Activated naive CD4-positive, alpha-beta T cell treated with anti-CD3 and anti-CD28 coated beads, Interleukin-2, amount 50 U/mL, for 24 hours (primary cell): Measurements from ENCODE around the gene TNIP2.

ENCODE experiments used
- H3K27ac Mint-ChIP-seq: one replicate; pipeline ENCODE4 v1.8.0; 2021; ENCODE audit warnings: mild to moderate bottlenecking, mixed read lengths
- H3K27me3 Mint-ChIP-seq: one replicate; pipeline ENCODE4 v1.8.0; 2021; ENCODE audit warnings: mixed read lengths
- H3K36me3 Mint-ChIP-seq: one replicate; pipeline ENCODE4 v1.8.0; 2021; ENCODE audit warnings: mixed read lengths
- H3K4me1 Mint-ChIP-seq: one replicate; pipeline ENCODE4 v1.8.0; 2021; ENCODE audit warnings: mixed read lengths
- H3K4me3 Mint-ChIP-seq: one replicate; pipeline ENCODE4 v1.8.0; 2021; ENCODE audit warnings: mild to moderate bottlenecking, mixed read lengths
- H3K9me3 Mint-ChIP-seq: one replicate; pipeline ENCODE4 v1.8.0; 2021; ENCODE audit warnings: mixed read lengths

The TNIP2 gene

DNA sequence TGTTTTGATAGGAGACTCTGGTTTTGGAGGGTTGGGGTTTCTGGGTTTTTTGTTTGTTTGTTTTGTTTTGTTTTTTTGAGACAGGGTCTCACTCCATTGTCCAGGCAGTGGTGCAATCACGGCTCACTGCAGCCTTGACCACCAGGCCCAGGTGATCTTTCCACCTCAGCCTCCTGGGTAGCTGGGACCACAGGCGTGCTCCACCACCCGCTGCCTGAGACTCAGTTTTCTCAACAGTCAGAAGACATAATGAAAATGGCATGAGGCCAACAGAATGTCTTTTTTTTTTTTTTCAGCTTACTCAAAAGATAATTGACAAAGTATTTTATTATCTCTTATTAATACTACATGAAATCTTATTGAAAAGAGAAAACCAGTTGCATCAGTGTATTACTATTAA is 32.4 kb downstream of the TNIP2 start:
- no peaks in the 10 kb centered on the region for H3K27me3 Mint-ChIP-seq
- H3K36me3 Mint-ChIP-seq: peaks cover 3% of the 10 kb centered on the region
- H3K27ac Mint-ChIP-seq: peak overlapping the region; percentile 76
- peaks cover 19% of the 10 kb centered on the region for H3K4me1 Mint-ChIP-seq
- no peak overlapping the region for H3K4me3 Mint-ChIP-seq
- H3K9me3 Mint-ChIP-seq: no peaks in the 10 kb centered on the region

GRCh38 chr4:2722033-2722432 is 34.1 kb downstream of the TNIP2 start:
- no peaks in the 10 kb centered on the region for H3K27me3 Mint-ChIP-seq
- H3K4me3 Mint-ChIP-seq: no peak overlapping the region
- peaks cover 19% of the 10 kb centered on the region for H3K4me1 Mint-ChIP-seq
- no peaks in the 10 kb centered on the region for H3K9me3 Mint-ChIP-seq
- peaks cover 6% of the 10 kb centered on the region for H3K36me3 Mint-ChIP-seq
- H3K27ac Mint-ChIP-seq: peak overlapping the region; percentile 80

DNA sequence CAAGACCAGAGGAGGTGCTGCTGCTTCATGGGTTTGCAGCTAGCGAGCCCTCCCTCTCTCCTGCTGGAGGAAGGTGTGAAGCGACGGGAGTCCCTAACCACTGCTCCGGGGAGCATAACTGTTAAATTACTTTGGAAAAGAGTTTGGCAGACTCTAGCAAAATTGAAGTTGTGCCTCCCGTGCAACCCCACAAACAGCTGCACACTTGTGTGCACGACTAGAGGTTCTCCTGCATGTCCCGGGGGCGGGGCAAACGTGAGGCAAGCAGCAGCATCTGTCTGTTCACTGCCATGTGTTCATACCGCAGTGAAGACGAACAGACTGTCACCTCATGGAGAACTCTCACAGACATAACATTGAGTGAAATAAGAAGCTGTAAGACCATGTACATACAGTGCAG is 34.5 kb downstream of the TNIP2 start:
- H3K27ac Mint-ChIP-seq: no peak overlapping the region
- no peak overlapping the region for H3K4me3 Mint-ChIP-seq
- H3K27me3 Mint-ChIP-seq: no peaks in the 10 kb centered on the region

DNA sequence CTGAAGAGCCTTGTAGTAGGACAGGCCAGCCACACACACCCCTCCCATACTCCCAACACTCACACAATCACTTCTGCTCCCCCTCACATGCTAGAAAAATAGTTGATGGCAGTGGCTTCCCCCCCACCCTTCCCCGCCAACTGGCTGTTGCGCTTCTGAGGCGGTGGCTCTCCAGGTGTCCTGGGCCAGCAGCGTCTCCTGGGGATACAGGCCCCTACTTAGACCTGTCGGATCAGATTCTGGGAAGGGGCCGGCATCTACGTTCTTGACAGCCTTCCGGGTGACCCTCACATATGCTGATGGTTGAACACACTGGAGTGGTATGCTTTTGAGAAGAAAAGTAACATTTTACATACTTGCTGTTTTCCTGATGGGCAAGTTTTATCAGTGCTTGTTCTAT is 39.9 kb downstream of the TNIP2 start:
- H3K9me3 Mint-ChIP-seq: no peaks in the 10 kb centered on the region
- H3K27me3 Mint-ChIP-seq: no peaks in the 10 kb centered on the region
- peaks cover 8% of the 10 kb centered on the region for H3K36me3 Mint-ChIP-seq
- H3K27ac Mint-ChIP-seq: peak overlapping the region; percentile 62
- H3K4me1 Mint-ChIP-seq: peaks cover 18% of the 10 kb centered on the region
- no peak overlapping the region for H3K4me3 Mint-ChIP-seq

More for the DNA sequence above, 34.5 kb downstream of the TNIP2 start:
- peaks cover 6% of the 10 kb centered on the region for H3K36me3 Mint-ChIP-seq
- no peaks in the 10 kb centered on the region for H3K9me3 Mint-ChIP-seq
- peaks cover 19% of the 10 kb centered on the region for H3K4me1 Mint-ChIP-seq

DNA sequence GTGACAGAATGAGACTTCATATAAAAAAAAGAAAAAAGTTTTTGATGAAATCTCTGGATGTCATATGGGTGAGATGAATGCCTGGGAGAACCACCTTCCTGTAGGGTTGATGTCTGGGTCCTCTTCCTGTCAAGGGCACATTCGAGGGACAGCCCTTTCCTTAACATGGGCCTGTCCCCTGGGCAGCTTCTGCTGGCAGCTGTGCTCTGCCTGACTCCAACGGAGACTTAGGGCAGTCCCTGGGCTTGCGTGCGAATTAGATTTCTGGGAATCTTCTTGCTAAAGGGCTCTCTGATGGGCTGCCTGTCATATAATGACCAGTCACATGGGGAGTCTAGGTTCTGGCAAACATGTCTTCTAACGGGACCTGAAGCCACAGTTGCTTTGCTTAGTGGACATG is 40.7 kb downstream of the TNIP2 start:
- Mint-ChIP-seq H3K36me3 (peaks cover 5% of the 10 kb centered on the region), H3K27ac (peak overlapping the region; percentile 65), H3K27me3 (no peaks in the 10 kb centered on the region), H3K4me3 (no peak overlapping the region), H3K9me3 (no peaks in the 10 kb centered on the region), H3K4me1 (peaks cover 18% of the 10 kb centered on the region)

DNA sequence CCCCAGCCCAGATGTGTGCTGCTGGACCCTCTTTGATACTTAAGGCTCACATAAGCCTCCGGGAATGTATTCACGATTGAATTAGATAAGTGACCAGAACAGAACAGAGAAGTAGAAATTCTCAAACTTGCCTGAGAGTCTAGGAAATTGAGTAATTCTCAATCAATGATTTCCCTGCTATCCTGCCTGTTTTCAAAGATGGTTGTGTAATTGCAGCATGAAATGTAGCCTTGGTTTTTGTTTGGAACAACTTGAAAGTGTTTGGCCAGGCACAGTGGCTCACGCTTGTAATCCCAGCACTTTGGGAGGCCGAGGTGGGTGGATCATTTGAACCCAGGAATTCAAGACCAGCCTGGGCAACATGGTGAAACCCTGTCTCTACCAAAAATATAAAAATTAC is 41.2 kb downstream of the TNIP2 start:
- no peaks in the 10 kb centered on the region for H3K27me3 Mint-ChIP-seq
- peaks cover 5% of the 10 kb centered on the region for H3K36me3 Mint-ChIP-seq
- peak overlapping the region; percentile 94 for H3K27ac Mint-ChIP-seq

GRCh38 chr4:2714061-2714770 is 41.9 kb downstream of the TNIP2 start:
- no peaks in the 10 kb centered on the region for H3K9me3 Mint-ChIP-seq
- peaks cover 18% of the 10 kb centered on the region for H3K4me1 Mint-ChIP-seq
- peak overlapping the region; percentile 78 for H3K4me3 Mint-ChIP-seq
- H3K27me3 Mint-ChIP-seq: no peaks in the 10 kb centered on the region
- H3K27ac Mint-ChIP-seq: peak overlapping the region; percentile 94
- peaks cover 5% of the 10 kb centered on the region for H3K36me3 Mint-ChIP-seq

More for the DNA sequence above, 41.2 kb downstream of the TNIP2 start:
- H3K9me3 Mint-ChIP-seq: no peaks in the 10 kb centered on the region
- no peak overlapping the region for H3K4me3 Mint-ChIP-seq
- peaks cover 18% of the 10 kb centered on the region for H3K4me1 Mint-ChIP-seq

- Mint-ChIP-seq H3K4me1 (peaks cover 18% of the 10 kb centered on the region), H3K4me3 (peak overlapping the region; percentile 78), H3K36me3 (peaks cover 5% of the 10 kb centered on the region)
Measured at GRCh38 chr4:2713337-2713736, 42.8 kb downstream of the TNIP2 start.

DNA sequence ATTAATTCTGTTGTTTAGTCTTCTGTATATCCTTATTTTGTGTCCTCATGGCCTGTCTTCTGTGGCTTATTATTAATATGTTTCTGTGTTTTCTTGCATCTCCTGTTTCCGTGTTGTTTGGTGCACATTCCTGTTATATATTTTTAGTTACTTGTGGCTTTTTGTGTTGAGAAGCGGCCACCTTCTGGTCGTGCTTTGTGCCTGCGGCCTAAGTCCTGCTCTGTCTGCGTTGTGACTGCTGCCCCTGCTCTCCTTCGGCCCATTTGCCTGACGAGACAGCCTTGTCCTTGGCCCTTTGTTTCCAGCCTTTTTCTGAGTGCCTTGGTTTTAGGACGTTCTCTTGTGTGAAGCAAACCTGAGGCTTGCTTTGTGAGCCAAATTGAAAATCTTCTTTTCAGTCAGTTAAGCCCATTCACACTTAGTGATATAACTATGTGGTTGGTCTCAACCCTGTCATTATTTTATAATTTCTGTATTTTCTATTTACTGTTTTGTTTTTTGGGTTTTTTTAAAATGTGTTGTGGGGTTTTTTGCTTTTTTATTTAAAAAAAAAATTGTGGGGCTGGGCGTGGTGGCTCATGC is 43.8 kb downstream of the TNIP2 start:
- Mint-ChIP-seq H3K27ac (peak overlapping the region; percentile 70), H3K4me3 (no peak overlapping the region), H3K9me3 (no peaks in the 10 kb centered on the region), H3K27me3 (no peaks in the 10 kb centered on the region), H3K36me3 (peaks cover 2% of the 10 kb centered on the region), H3K4me1 (peaks cover 18% of the 10 kb centered on the region)

More at GRCh38 chr4:2713337-2713736, 42.8 kb downstream of the TNIP2 start:
- H3K27ac Mint-ChIP-seq: peak overlapping the region; percentile 94
- H3K9me3 Mint-ChIP-seq: no peaks in the 10 kb centered on the region
- H3K27me3 Mint-ChIP-seq: no peaks in the 10 kb centered on the region

DNA sequence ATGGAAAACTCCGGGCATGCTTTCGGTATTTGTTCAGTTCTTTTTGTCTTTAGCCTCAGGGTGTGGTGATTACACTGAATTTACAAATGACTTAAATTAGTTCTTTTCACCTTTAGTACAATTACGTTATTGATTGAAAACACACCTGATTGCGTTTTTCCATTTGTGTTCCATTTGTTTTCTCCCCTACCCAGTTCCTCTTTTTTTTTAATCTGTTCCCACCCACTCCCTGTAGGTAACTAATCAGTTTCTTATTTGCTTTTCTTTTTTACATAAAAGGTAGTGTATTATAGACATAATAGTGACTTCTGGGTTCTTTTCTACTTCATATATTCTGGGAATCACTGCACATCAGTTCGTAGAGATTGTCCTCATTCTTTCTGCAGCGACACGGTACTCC is 53.4 kb downstream of the TNIP2 start:
- H3K4me1 Mint-ChIP-seq: peaks cover 3% of the 10 kb centered on the region
- no peaks in the 10 kb centered on the region for H3K9me3 Mint-ChIP-seq
- no peak overlapping the region for H3K4me3 Mint-ChIP-seq
- peak overlapping the region; percentile 68 for H3K27ac Mint-ChIP-seq
- H3K36me3 Mint-ChIP-seq: peaks cover 17% of the 10 kb centered on the region
- no peaks in the 10 kb centered on the region for H3K27me3 Mint-ChIP-seq

GRCh38 chr4:2702361-2702760 is 53.8 kb downstream of the TNIP2 start:
- no peak overlapping the region for H3K4me3 Mint-ChIP-seq
- H3K36me3 Mint-ChIP-seq: peaks cover 17% of the 10 kb centered on the region
- H3K27me3 Mint-ChIP-seq: no peaks in the 10 kb centered on the region
- H3K4me1 Mint-ChIP-seq: peaks cover 3% of the 10 kb centered on the region
- H3K27ac Mint-ChIP-seq: peak overlapping the region; percentile 70
- H3K9me3 Mint-ChIP-seq: no peaks in the 10 kb centered on the region

- peaks cover 18% of the 10 kb centered on the region for H3K36me3 Mint-ChIP-seq
- H3K27ac Mint-ChIP-seq: peak overlapping the region; percentile 65
Measured at GRCh38 chr4:2700031-2700430, 56.1 kb downstream of the TNIP2 start.

GRCh38 chr4:2699534-2699933 is 56.6 kb downstream of the TNIP2 start:
- Mint-ChIP-seq H3K36me3 (peaks cover 22% of the 10 kb centered on the region), H3K9me3 (no peaks in the 10 kb centered on the region), H3K4me1 (peaks cover 3% of the 10 kb centered on the region), H3K4me3 (no peak overlapping the region), H3K27me3 (no peaks in the 10 kb centered on the region), H3K27ac (no peak overlapping the region)

More at GRCh38 chr4:2700031-2700430, 56.1 kb downstream of the TNIP2 start:
- no peak overlapping the region for H3K4me3 Mint-ChIP-seq
- no peaks in the 10 kb centered on the region for H3K9me3 Mint-ChIP-seq
- H3K4me1 Mint-ChIP-seq: peaks cover 3% of the 10 kb centered on the region
- H3K27me3 Mint-ChIP-seq: no peaks in the 10 kb centered on the region

DNA sequence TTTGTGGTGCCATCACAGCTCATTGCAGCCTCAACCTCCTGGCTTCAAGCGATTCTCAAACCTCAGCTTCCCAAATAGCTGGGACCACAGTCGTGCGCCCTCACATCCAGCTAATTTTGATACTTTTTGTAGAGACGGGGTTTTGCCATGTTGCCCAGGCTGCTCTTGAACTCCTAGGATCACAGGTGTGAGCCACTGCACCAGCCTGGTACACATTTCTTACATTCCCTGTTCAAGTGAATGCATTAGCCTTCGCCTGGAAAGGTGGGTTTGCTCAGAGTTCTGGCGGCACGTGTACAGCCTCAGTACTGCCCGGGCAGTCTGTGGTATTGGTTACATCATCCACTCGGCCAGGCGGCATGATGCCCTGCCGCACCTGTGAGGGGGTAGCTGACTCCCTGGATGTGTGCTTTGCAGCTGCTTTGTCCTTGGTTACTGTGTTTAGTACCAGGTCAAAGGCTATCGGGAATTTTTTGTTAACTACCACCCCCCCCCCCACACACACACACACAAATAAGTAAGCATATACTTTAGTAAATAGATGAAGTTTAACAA is 57.1 kb downstream of the TNIP2 start:
- peaks cover 23% of the 10 kb centered on the region for H3K36me3 Mint-ChIP-seq
- no peak overlapping the region for H3K27ac Mint-ChIP-seq
- peaks cover 3% of the 10 kb centered on the region for H3K4me1 Mint-ChIP-seq
- no peak overlapping the region for H3K4me3 Mint-ChIP-seq
- H3K27me3 Mint-ChIP-seq: no peaks in the 10 kb centered on the region
- no peaks in the 10 kb centered on the region for H3K9me3 Mint-ChIP-seq

DNA sequence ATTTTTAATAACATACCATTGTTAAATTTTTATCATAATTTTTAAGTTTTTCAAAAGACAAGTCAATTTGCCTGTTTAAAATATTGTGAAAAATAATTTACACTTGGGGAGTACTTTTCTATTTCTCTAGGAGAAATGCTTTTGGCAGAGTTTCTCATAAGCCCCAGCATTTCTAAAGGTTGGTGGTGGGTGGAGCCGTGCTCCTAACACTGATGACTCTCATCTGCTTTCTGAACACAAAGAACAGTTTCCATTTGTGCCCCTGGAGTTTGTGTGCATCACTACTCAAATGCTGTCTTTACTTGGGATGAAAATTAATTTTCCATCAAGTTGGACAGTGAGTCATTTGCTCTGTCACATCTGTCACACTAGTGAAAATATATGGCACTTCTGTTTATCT is 57.6 kb downstream of the TNIP2 start:
- no peaks in the 10 kb centered on the region for H3K27me3 Mint-ChIP-seq
- peaks cover 3% of the 10 kb centered on the region for H3K4me1 Mint-ChIP-seq
- no peaks in the 10 kb centered on the region for H3K9me3 Mint-ChIP-seq
- peaks cover 28% of the 10 kb centered on the region for H3K36me3 Mint-ChIP-seq
- H3K4me3 Mint-ChIP-seq: no peak overlapping the region
- H3K27ac Mint-ChIP-seq: no peak overlapping the region

DNA sequence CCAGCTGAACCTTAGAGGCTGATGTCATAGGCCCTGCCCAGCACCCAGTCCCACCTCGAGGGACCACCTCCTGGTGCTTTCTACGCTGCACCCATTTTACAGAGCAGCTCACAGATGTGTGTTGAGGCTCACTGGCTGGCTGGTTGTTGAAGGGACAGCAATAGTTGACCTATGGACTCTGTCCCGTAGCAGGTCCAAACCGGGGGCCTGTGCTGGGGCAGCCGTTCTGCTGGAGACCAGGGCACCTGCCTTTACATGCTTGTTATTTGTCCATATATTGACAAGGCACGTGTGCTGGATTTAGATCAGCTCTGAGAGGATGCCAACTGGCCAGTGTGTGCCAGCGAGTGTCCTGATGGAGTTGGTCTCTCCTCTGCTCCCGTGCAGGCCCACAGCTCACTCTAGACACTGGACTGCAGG is 58.1 kb downstream of the TNIP2 start:
- Mint-ChIP-seq H3K4me3 (no peak overlapping the region), H3K9me3 (no peaks in the 10 kb centered on the region), H3K27me3 (no peaks in the 10 kb centered on the region), H3K4me1 (peaks cover 3% of the 10 kb centered on the region), H3K27ac (no peak overlapping the region), H3K36me3 (peaks cover 27% of the 10 kb centered on the region)
